Keratinocyte (primary cell): ENCODE results near the gene HLX.

ENCODE experiments used
- CTCF ChIP-seq, 3 experiments: IDR thresholded peaks in 1 of 3; conservative IDR thresholded peaks in 1 of 3; optimal IDR thresholded peaks in 1 of 3; 2 replicates in 2 of 3; 3 replicates in 1 of 3; pipeline versions ENCODE3 to v1.5.1; 2011; ENCODE audit warnings: low read length in 3 of 3, mild to moderate bottlenecking in 3 of 3, moderate library complexity in 2 of 3, control low read depth in 1 of 3, inconsistent platforms in 1 of 3; ENCODE audit not compliant: insufficient read depth in 2 of 3; ENCODE audit errors: extremely low read depth in 1 of 3
- EZH2 ChIP-seq: IDR thresholded peaks from one replicate; pipeline ENCODE4 v1.6.1; 2012; ENCODE audit warnings: inconsistent platforms, mild to moderate bottlenecking, low read length, moderate library complexity

GRCh38 chr1:220843481-220844011 is 35.7 kb upstream of the HLX start:
- no peak for TF ChIP-seq CTCF (optimal IDR thresholded peaks at IDR 0.05 in 1 of 3, IDR thresholded peaks at IDR 0.05 in 1 of 3, conservative IDR thresholded peaks at IDR 0.05 in 1 of 3; ENCODE audit: extremely low read depth in 1 of 3, insufficient read depth in 2 of 3, low read length in 3 of 3)
- no peak for TF ChIP-seq EZH2
